GM12865 (cell line): ENCODE results near the gene HECTD2.

Experiments
- DNase-seq: peaks from one replicate; pipeline ENCODE4 v3.0.0; 2010; ENCODE audit warnings: low read depth
- H3K4me3 ChIP-seq: 2 replicates; pipeline ENCODE4 v1.5.1; 2011; ENCODE audit warnings: mild to moderate bottlenecking, low read depth, low read length, control low read depth
- TF ChIP-seq, protein P1 (sequence below): IDR thresholded peaks from 2 replicates; pipeline ENCODE4 v1.5.1; 2011; ENCODE audit warnings: low read length, control low read depth, low read depth, inconsistent platforms; ENCODE audit not compliant: insufficient read depth; ENCODE audit errors: missing control alignments

The HECTD2 gene

DNA sequence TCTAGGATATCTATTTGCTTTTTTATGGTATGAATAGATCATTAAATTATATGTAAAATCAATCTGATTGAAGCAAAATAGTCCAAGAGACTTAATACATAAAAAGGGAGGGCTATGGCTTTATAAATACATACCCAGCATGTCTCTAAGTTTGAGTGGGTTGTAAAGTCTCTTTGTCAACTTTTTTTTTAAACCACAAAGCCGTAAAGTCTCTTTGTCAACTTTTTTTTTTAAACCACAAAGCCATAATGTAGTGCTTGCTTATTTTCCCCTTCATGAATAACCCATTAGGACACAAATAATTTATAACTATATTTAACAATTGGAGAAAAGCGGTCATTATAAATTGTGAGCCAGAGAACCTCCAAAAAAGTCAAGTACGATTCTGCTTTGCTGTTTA is 5.7 kb downstream of the HECTD2 start:
- H3K4me3 ChIP-seq = no peak overlapping the region
- DNase-seq = no peak
- TF ChIP-seq, protein P1, sequence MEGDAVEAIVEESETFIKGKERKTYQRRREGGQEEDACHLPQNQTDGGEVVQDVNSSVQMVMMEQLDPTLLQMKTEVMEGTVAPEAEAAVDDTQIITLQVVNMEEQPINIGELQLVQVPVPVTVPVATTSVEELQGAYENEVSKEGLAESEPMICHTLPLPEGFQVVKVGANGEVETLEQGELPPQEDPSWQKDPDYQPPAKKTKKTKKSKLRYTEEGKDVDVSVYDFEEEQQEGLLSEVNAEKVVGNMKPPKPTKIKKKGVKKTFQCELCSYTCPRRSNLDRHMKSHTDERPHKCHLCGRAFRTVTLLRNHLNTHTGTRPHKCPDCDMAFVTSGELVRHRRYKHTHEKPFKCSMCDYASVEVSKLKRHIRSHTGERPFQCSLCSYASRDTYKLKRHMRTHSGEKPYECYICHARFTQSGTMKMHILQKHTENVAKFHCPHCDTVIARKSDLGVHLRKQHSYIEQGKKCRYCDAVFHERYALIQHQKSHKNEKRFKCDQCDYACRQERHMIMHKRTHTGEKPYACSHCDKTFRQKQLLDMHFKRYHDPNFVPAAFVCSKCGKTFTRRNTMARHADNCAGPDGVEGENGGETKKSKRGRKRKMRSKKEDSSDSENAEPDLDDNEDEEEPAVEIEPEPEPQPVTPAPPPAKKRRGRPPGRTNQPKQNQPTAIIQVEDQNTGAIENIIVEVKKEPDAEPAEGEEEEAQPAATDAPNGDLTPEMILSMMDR = no peak

DNA sequence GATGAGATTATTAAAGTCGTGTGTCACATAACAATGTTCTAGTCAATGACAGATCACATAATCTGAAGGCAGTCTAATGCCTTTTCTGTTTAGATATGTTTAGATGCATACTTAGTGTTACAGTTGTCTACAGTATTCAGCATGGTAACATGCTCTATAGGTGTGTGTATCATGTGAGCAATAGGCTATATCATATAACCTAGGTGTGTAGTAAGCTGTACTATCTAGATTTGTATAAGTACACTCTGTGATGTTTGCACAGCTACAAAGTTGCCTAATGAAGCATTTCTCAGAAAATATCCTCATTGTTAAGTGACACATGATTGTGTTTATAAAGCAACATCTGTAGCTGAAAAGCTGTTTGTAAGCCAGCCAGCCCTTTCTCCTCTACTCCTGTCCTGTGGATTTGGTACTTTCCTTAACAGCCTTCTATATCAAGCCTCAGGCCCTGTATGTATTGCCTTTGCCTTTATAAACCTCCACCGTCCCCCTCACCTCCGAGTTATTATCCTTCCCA is 6.3 kb downstream of the HECTD2 start:
- no peak for DNase-seq
- no peak overlapping the region for H3K4me3 ChIP-seq
- TF ChIP-seq, protein P1 = no peak

DNA sequence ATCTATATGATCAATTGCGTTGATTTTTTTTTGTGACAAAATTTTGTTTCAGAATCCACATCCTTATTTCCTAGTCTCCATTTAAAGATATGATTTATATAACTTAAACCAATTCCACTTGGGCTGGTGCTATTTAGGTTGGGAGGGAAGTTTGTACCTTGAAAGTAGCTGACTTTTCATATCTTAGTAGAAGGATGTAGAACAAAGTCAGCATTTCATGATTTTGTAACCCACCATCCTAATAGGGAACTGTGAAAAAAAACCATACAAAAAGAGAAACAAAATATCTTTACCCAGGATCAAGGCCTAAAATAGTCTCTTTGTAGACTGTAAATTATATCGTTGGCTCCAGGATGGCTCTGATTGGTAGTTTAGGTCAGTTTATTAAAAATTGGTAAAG is 8.3 kb downstream of the HECTD2 start:
- DNase-seq = no peak
- TF ChIP-seq, protein P1 = no peak
- no peak overlapping the region for H3K4me3 ChIP-seq

DNA sequence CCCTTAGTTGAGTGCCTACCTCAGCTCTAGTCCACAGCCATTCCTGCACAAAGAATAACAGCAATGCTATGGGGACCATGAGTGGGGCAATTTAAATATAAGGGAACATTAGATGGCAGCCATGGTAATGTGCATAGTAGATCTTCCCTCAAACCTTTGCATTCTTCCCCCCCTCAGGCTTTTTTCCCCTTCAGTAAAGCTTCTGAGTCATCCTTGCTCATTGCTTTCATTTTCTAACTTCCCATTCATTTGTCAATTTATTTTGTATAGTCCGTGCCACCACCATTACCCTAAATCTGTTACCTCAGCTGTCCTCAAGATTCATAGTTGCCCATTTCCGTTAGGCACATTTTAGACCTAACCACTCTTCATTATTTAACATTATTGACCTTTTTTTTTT is 10.7 kb downstream of the HECTD2 start:
- no peak for DNase-seq
- no peak overlapping the region for H3K4me3 ChIP-seq
- TF ChIP-seq, protein P1 = no peak

DNA sequence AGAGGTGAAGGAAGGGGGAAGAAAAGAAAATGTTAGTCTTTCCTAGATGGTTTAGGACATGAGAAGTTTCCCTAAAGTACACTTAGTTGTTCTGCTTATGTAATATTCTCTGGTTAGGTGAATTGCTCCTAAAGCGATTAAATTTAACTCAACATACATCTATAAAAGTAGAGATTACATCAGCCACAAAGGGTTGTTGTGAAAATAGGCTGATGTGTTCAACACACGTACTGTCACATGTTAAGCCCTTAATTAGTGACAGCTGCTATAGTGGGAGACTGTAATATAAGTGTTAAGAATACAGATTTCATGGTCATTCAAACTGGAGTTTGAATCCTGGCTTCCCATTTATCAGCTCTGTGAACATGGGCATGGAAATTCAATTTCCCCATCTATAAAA is 12.8 kb downstream of the HECTD2 start:
- no peak overlapping the region for H3K4me3 ChIP-seq
- DNase-seq = no peak
- TF ChIP-seq, protein P1 = no peak

DNA sequence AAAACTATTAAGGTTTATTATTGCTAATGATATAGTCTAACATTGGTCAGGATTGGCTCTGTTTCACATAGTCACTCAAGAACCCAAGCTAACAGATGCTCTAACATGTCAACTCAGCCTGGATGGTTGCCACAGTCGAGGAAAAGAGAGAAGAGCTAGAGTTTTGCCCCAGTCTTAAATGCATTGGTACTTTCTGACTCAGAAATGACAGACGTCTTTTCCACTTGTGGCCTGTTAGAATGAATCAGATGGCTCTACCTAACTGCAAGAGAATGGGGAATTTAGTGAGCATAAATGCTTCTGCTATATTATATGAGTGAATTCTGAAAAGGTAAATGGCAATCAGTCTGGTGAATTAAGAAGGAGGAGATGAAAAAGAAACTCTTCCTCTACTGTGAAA is 13.9 kb downstream of the HECTD2 start:
- DNase-seq = no peak

DNA sequence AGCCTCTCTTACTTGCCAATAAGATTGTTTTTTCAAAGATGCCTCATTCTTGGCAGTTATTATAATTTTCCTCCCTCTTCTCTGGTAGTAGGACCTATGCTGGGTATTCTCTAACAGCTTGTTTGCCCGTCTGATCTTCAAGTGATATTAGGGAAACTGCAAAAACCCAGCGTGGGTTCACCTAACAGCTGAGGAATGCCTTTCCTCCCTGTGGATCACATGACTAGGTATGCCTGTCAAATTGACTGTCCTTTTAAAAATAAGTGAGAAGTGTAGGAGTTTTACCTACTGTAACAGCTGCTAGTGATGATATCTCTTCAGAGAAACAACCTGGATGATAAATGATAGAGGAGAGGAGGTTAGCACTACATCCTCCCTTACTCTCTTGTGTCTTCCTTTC is 22.0 kb downstream of the HECTD2 start:
- no peak overlapping the region for H3K4me3 ChIP-seq
- DNase-seq = no peak
- TF ChIP-seq, protein P1 = no peak

More for the DNA sequence above, 13.9 kb downstream of the HECTD2 start:
- no peak overlapping the region for H3K4me3 ChIP-seq
- TF ChIP-seq, protein P1 = no peak
